GM12874 (cell line): ENCODE results near the gene RRAGA.

ENCODE experiments used
- TF ChIP-seq, protein P1 (sequence below): IDR thresholded peaks from 2 replicates; pipeline ENCODE4 v1.5.1; 2011; ENCODE audit warnings: low read depth, mild to moderate bottlenecking, control low read depth, low read length, moderate library complexity; ENCODE audit not compliant: insufficient read depth

RRAGA gene

DNA sequence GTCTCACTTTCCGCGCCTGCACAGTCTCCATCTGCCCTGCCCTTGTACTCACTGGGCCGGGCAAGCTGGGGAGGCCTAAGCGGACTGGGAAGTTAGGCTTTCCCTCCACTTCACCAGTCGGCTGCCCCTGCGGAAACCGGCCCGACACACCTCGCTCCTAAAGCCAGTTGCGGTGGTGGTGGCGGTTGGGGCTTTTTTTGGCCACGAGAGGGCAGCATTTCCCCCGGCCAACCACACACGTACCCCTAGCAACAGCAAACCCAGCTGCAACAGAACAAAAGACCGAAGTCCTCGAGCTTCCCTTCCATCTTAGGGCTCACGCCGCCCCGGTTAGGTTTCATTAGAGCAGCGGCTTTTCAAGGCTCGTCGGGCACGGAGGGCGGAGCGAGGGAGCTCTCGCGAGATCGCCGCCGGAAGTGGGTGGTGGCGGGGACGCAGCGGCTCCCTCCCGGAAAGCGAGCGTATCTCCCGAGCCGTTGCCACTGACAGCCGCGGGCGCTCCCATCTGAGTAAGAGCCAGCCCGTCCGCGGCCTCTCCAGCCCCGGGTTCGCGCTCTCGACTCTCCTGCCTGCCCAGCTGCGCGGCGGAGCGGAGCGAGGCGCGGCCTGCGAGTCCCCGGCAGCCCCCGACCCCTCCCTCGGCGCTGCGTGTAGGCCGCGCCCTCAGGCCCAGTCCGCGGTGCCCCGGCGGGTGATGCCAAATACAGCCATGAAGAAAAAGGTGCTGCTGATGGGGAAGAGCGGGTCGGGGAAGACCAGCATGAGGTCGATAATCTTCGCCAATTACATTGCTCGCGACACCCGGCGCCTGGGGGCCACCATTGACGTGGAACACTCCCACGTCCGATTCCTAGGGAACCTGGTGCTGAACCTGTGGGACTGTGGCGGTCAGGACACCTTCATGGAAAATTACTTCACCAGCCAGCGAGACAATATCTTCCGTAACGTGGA is at the start of gene RRAGA:
TSS of gene RRAGA (plus strand) at position 462 of the 951 bp plus-strand sequence. CDS start at position 695, 233 bp downstream.
- TF ChIP-seq, protein P1, sequence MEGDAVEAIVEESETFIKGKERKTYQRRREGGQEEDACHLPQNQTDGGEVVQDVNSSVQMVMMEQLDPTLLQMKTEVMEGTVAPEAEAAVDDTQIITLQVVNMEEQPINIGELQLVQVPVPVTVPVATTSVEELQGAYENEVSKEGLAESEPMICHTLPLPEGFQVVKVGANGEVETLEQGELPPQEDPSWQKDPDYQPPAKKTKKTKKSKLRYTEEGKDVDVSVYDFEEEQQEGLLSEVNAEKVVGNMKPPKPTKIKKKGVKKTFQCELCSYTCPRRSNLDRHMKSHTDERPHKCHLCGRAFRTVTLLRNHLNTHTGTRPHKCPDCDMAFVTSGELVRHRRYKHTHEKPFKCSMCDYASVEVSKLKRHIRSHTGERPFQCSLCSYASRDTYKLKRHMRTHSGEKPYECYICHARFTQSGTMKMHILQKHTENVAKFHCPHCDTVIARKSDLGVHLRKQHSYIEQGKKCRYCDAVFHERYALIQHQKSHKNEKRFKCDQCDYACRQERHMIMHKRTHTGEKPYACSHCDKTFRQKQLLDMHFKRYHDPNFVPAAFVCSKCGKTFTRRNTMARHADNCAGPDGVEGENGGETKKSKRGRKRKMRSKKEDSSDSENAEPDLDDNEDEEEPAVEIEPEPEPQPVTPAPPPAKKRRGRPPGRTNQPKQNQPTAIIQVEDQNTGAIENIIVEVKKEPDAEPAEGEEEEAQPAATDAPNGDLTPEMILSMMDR: peak; percentile 75

DNA sequence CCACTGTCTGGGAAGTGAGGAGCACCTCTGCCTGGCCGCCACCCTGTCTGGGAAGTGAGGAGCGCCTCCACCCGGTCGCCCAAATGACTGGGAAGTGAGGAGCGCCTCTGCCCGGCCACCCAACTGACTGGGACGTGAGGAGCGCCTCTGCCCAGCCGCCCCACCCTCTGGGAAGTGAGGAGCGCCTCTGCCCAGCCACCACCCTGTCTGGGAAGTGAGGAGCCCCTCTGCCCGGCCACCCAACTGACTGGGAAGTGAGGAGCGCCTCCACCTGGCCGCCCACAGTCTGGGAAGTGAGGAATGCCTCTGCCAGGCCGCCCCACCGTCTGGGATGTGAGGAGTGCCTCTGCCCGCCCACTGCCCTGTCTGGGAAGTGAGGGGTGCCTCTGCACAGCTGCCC is 49.1 kb upstream of the RRAGA start:
- TF ChIP-seq, protein P1: no peak

GRCh38 chr9:19009391-19009965 is 39.7 kb upstream of the RRAGA start:
- TF ChIP-seq, protein P1: no peak

DNA sequence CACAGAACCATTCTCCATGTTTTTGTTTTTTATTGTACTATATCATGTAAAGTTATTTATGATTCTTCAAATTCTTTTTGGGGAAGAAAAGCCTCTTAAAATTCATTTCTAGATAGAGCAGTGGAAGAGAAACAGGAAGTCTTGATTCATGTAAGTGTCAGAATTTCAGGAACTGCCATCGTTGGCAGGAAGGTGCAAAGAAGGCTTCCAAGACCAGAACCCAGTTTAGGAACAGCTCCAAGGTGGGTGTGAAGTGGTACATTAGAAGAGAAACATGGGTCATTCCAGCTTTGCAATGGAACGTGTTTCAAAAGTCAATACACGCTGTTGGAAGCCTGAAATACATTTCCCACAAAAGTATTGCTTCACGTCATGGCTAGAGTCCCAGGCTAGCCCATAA is 31.0 kb upstream of the RRAGA start:
- TF ChIP-seq, protein P1: no peak

DNA sequence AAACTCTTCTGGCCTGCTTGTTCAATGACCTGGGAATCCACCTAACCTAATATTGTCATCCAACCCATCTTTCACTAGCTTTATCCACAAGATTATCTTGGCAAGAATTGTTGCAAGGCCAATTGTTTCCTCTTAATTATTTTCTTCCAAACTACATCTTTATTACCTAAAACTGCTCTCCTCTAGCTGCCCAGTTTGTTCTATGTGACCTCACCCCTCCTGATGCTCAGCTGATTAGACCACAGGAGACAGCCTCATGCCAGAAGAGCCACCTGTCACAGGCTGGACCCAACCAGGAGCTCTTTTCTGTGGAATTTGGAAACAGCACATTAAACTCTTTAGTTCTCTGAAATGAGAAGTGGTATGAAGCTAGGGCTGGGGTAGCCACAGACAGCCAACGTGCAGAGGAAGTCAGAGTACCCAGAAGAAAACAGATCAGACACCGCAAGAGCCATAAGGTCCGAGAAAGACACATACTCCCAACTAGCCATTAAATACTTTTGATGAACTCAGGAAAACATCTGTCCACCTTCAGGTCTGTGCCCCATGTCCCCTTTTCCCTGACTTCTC is 28.3 kb upstream of the RRAGA start:
- TF ChIP-seq, protein P1: no peak

GRCh38 chr9:19022206-19022605 is 27.0 kb upstream of the RRAGA start:
- TF ChIP-seq, protein P1: no peak

DNA sequence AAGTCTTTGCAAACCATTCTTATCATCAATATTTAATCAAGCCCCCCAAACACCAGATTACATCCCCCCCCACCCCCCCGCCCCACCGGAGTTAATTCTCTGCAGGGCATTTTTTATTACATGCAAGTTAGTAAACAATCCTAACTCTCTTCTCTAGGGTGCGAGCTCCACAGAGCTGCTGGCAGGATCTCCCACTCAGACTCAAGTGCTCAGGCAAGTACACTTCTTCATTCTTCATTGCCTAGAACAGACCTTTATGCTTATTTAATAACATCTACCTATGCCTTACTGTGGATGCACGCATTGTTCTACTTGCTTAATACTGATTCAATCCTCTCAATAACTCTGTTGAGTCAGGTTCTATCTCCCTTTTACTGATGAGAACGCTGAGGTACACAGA is 26.1 kb upstream of the RRAGA start:
- TF ChIP-seq, protein P1: no peak
